HG02970 (cell line): ENCODE data around the gene INPP5A.
"Not testable (repeated sequence)": the region's sequence is repeated elsewhere in the genome, so short reads cannot be mapped to it uniquely, and the experiment has no call there.

Experiments
- ATAC-seq: cut with Tn5 transposase; IDR thresholded peaks from one replicate; pipeline ENCODE4 v1.9.1; 2021; ENCODE audit warnings: mild to moderate bottlenecking, moderate library complexity, moderate number of reproducible peaks; ENCODE audit not compliant: unreplicated experiment, low FRiP score

The INPP5A gene

GRCh38 chr10:132816718-132817117 is 279.1 kb downstream of the INPP5A start:
- ATAC-seq: no peak

GRCh38 chr10:132817701-132818211 is 280.2 kb downstream of the INPP5A start:
- no peak for ATAC-seq

GRCh38 chr10:132820056-132820455 is 282.5 kb downstream of the INPP5A start:
- ATAC-seq: no peak

GRCh38 chr10:132825783-132826523 is 288.4 kb downstream of the INPP5A start:
- ATAC-seq: not testable (repeated sequence)

GRCh38 chr10:132826524-132827422 is 289.2 kb downstream of the INPP5A start:
- ATAC-seq: no peak

- ATAC-seq: no peak
Observed at GRCh38 chr10:132827423-132827789, 289.8 kb downstream of the INPP5A start.

GRCh38 chr10:132827861-132828539 is 290.4 kb downstream of the INPP5A start:
- no peak for ATAC-seq

GRCh38 chr10:132828681-132829080 is 291.1 kb downstream of the INPP5A start:
- no peak for ATAC-seq

GRCh38 chr10:132829403-132829802 is 291.8 kb downstream of the INPP5A start:
- ATAC-seq: no peak

GRCh38 chr10:132832186-132832969 is 294.8 kb downstream of the INPP5A start:
- ATAC-seq: no peak
